Measurements from ENCODE around the gene NHLRC2.

DNA sequence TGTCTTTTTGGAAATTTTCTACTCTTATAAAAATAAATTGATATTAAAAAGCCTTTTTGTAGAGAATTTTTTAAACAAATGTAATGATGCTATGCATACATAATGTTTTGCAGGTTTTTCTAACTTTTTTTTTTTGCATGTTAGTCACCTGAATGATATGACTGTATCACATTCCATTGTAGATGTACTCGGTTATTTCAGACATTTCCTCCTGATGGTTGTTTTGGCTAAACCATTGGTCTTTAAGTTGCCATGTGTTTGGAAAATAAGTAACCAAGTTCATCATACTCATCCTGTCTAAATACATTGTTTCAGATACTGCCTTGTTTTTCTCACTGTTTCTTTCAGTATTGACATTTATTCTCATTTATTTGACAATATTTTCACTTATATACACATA lies 25.8 kb downstream of the NHLRC2 start:
- TF ChIP-seq, protein P1, sequence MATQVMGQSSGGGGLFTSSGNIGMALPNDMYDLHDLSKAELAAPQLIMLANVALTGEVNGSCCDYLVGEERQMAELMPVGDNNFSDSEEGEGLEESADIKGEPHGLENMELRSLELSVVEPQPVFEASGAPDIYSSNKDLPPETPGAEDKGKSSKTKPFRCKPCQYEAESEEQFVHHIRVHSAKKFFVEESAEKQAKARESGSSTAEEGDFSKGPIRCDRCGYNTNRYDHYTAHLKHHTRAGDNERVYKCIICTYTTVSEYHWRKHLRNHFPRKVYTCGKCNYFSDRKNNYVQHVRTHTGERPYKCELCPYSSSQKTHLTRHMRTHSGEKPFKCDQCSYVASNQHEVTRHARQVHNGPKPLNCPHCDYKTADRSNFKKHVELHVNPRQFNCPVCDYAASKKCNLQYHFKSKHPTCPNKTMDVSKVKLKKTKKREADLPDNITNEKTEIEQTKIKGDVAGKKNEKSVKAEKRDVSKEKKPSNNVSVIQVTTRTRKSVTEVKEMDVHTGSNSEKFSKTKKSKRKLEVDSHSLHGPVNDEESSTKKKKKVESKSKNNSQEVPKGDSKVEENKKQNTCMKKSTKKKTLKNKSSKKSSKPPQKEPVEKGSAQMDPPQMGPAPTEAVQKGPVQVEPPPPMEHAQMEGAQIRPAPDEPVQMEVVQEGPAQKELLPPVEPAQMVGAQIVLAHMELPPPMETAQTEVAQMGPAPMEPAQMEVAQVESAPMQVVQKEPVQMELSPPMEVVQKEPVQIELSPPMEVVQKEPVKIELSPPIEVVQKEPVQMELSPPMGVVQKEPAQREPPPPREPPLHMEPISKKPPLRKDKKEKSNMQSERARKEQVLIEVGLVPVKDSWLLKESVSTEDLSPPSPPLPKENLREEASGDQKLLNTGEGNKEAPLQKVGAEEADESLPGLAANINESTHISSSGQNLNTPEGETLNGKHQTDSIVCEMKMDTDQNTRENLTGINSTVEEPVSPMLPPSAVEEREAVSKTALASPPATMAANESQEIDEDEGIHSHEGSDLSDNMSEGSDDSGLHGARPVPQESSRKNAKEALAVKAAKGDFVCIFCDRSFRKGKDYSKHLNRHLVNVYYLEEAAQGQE (IDR thresholded peaks at IDR 0.05; ENCODE audit: borderline replicate concordance), result no peak
- TF ChIP-seq, protein P2, sequence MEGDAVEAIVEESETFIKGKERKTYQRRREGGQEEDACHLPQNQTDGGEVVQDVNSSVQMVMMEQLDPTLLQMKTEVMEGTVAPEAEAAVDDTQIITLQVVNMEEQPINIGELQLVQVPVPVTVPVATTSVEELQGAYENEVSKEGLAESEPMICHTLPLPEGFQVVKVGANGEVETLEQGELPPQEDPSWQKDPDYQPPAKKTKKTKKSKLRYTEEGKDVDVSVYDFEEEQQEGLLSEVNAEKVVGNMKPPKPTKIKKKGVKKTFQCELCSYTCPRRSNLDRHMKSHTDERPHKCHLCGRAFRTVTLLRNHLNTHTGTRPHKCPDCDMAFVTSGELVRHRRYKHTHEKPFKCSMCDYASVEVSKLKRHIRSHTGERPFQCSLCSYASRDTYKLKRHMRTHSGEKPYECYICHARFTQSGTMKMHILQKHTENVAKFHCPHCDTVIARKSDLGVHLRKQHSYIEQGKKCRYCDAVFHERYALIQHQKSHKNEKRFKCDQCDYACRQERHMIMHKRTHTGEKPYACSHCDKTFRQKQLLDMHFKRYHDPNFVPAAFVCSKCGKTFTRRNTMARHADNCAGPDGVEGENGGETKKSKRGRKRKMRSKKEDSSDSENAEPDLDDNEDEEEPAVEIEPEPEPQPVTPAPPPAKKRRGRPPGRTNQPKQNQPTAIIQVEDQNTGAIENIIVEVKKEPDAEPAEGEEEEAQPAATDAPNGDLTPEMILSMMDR (IDR thresholded peaks at IDR 0.05; ENCODE audit: poor library complexity, severe bottlenecking), result no peak
- no peak for TF ChIP-seq POLR2AphosphoS5 (IDR thresholded peaks at IDR 0.05)
- TF ChIP-seq RAD21 (conservative IDR thresholded peaks at IDR 0.05), result no peak

Measured in neural cell (in vitro differentiated cells).